BJ (cell line): ENCODE measurements around the gene POLR2L. TPM values are rescaled to one million over a fixed set of nuclear protein-coding genes. Genes with fewer than 3 reads are reported as not detected.

Experiments
- CTCF ChIA-PET: fragments of 350-600 bp; formaldehyde crosslinking; extraction: SDS; loops from one replicate; lab custom pipeline; 2021; ENCODE audit warnings: antibody characterized with exemption, inconsistent platforms; lab: Yijun Ruan, JAX
- POLR2A ChIA-PET: fragments of 300-600 bp; sonication (Branson Sonifier 250); formaldehyde crosslinking; extraction: SDS; loops from one replicate; lab custom pipeline; 2021; ENCODE audit warnings: antibody characterized with exemption; lab: Charles Lee
- DNase-seq: peaks from one replicate; pipeline ENCODE4 v3.0.0-alpha.2; 2011; ENCODE audit warnings: low read depth
- H3K27me3 ChIP-seq: 2 replicates; pipeline ENCODE4 v1.6.0; 2011; ENCODE audit warnings: low read length; ENCODE audit not compliant: control insufficient read depth, insufficient read depth
- H3K36me3 ChIP-seq: 2 replicates; pipeline ENCODE4 v1.5.1; 2011; ENCODE audit warnings: low read length; ENCODE audit not compliant: control insufficient read depth, insufficient read depth
- H3K4me3 ChIP-seq: 2 replicates; pipeline ENCODE4 v1.5.1; 2011; ENCODE audit warnings: low read depth, mild to moderate bottlenecking, control low read depth, low read length
- polyA plus RNA-seq: library from polyadenylated mRNA; depleted of rRNA; stranded (reverse); fragments of >200 nt; gene quantifications from 2 replicates; pipeline ENCODE4 v1.2.3, GENCODE V29; 2011
- TF ChIP-seq, protein P1 (sequence below): IDR thresholded peaks from 2 replicates; pipeline ENCODE4 v1.5.1; 2011; ENCODE audit warnings: low read depth, mild to moderate bottlenecking, control low read depth, inconsistent platforms, low read length, moderate library complexity; ENCODE audit not compliant: insufficient read depth

Gene POLR2L
- polyA plus RNA-seq, 1 experiment = 734 TPM

DNA sequence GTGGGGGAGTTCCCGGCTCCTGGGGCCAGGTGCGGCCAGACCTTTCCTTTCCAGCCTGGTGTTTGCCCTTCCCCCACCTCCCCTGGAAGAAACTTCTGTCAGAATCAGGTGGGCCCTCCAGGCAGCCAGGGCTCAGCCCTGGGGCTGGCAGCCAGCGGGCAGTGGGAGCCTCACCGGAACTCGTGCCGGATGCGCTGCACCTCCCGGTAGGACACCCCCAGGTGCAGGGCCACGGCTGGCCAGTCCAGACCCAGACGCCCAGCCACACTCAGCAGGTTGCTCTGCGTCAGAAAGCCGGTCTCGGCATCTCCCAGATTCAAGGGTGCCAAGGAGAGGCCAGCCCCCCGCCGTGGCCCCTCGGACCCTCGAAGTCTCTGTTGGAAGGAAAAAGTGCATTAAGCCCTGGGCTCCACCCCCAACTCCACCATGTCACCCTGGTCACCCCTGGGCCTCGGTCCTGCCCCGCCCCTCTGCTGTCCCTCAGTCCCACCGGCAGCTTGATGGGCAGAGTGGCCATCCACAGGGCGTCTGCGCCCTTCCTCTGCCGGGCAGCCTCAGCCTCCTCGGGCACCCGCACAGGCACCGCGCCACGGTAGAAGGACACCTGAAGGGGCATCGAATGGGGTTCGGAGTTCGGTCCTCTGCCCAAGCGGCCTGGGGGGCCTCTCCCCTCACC is 42.5 kb downstream of the POLR2L start:
- POLR2A ChIA-PET = no interaction called here
- Histone ChIP-seq H3K27me3 (no peaks in the 10 kb centered on the region), H3K4me3 (no peak overlapping the region), H3K36me3 (peaks cover 25% of the 10 kb centered on the region)
- no peak for DNase-seq
- TF ChIP-seq, protein P1, sequence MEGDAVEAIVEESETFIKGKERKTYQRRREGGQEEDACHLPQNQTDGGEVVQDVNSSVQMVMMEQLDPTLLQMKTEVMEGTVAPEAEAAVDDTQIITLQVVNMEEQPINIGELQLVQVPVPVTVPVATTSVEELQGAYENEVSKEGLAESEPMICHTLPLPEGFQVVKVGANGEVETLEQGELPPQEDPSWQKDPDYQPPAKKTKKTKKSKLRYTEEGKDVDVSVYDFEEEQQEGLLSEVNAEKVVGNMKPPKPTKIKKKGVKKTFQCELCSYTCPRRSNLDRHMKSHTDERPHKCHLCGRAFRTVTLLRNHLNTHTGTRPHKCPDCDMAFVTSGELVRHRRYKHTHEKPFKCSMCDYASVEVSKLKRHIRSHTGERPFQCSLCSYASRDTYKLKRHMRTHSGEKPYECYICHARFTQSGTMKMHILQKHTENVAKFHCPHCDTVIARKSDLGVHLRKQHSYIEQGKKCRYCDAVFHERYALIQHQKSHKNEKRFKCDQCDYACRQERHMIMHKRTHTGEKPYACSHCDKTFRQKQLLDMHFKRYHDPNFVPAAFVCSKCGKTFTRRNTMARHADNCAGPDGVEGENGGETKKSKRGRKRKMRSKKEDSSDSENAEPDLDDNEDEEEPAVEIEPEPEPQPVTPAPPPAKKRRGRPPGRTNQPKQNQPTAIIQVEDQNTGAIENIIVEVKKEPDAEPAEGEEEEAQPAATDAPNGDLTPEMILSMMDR = no peak
- CTCF ChIA-PET = no interaction called here

- Histone ChIP-seq H3K27me3 (no peaks in the 10 kb centered on the region), H3K36me3 (peaks cover 25% of the 10 kb centered on the region), H3K4me3 (peak within 1 kb of the TSS; percentile 87)
- ChIA-PET CTCF (interaction anchor here (1.2 kb wide), 1 partner anchor 35 kb away, joined by 3 read pairs; the partner anchor contains the start of gene CD151), POLR2A (no interaction called here)
- no peak for DNase-seq
- TF ChIP-seq, protein P1 = peak; percentile 45
These were observed 44.1 kb downstream of the POLR2L start, which contains the start of gene SLC25A22 for GRCh38 chr11:798093-798713. SLC25A22 (minus strand) TSS chr11:798281; CDS start chr11:795006, 3,275 bp downstream.

DNA sequence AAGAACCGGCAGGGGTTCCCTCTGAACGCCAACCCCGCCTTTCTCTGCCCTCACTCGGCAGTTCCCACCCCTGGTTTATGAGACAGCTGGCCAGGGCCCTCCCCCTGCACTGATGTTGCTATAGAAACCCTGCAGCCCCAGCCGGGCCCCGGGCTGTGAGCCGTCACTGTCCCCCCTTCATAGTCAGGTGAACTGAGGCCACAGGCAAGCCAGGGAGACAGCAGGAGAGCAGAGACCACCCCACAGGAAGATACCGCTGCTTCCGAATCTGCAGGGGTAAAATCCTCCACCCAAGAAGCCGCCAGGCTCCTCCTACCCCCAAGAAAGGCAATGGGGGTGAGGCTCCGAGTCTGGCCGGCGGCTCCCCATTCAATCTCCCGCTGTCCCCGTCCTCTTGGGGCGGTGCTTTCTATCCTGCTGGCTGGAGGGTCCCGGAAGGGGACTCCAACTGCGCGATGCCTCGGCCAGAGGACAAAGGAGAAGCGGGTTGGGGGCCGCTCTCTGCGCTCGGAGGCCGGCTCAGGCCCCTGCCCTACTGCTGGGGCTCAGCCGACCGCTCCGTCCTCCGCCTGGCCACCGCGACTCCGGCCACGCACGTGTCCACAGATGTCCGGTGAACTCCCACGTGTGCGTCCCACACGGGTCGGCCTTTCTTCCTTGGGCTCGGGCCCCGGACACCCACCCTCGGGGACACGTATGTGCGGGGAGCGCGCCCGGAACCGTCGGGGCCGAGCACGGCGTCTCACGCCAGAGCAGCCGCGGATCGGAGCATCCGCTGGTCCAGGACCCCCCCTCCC is 44.8 kb downstream of the POLR2L start:
- ChIA-PET CTCF (interaction anchor here (0.6 to 1.2 kb wide), 3 partner anchors 35 to 249 kb away, joined by 3 to 4 read pairs (median 3); partner anchors contain the start of gene CD151), POLR2A (no interaction called here)
- H3K4me3 ChIP-seq = peak overlapping the region; percentile 87
- DNase-seq = no peak
- TF ChIP-seq, protein P1 = 0 out of 2 replicates have a peak, but pooled peaks have one; percentile 7
- H3K27me3 ChIP-seq = no peaks in the 10 kb centered on the region
- peaks cover 21% of the 10 kb centered on the region for H3K36me3 ChIP-seq

GRCh38 chr11:796565-797295 is 45.6 kb downstream of the POLR2L start:
- no peak for DNase-seq
- no peaks in the 10 kb centered on the region for H3K27me3 ChIP-seq
- ChIA-PET CTCF (interaction anchor here (0.6 to 1.2 kb wide), 4 partner anchors 36 to 248 kb away, joined by 3 to 4 read pairs (median 3); partner anchors contain the start of gene CD151), POLR2A (interaction anchor here (0.7 kb wide), 1 partner anchor 44 kb away, joined by 3 read pairs; no protein-coding TSS in a partner anchor)
- peak overlapping the region; percentile 87 for H3K4me3 ChIP-seq
- peaks cover 16% of the 10 kb centered on the region for H3K36me3 ChIP-seq
- TF ChIP-seq, protein P1 = no peak
